ENCODE data around the gene SYTL2. TPM values are rescaled to one million over a fixed set of nuclear protein-coding genes. Genes with fewer than 3 reads are reported as not detected.

The SYTL2 gene
- total RNA-seq, 1 experiment from 2014 or later: 57.1 TPM

GRCh38 chr11:85664615-85665481 lies 146.1 kb downstream of the SYTL2 start, which contains the start of gene CREBZF:
CREBZF (minus strand) TSS chr11:85665129; CDS start chr11:85664875, 254 bp downstream.
- Histone ChIP-seq H3K4me1 (ENCODE audit: insufficient read depth, low read length) (peaks cover 23% of the 10 kb centered on the region), H3K4me3 (ENCODE audit: low read length) (peak within 1 kb of the TSS; percentile 98), H2AFZ (ENCODE audit: low read length) (peak within 1 kb of the TSS; percentile 79), H3K9ac (ENCODE audit: low read length) (peak within 1 kb of the TSS; percentile 99), H3K27me3 (ENCODE audit: low read length) (no peaks in the 10 kb centered on the region), H3K27ac (ENCODE audit: low read length) (peak within 1 kb of the TSS; percentile 91), H3K79me2 (ENCODE audit: low read length) (peaks cover 51% of the 10 kb centered on the region), H3K9me3 (ENCODE audit: low read length) (no peaks in the 10 kb centered on the region), H3K36me3 (ENCODE audit: low read depth, low read length) (peaks cover 34% of the 10 kb centered on the region), H4K20me1 (ENCODE audit: low read length) (peaks cover 41% of the 10 kb centered on the region), H3K9me2 (replicated peaks; ENCODE audit: low read length) (no peaks in the 10 kb centered on the region), H3K4me2 (ENCODE audit: low read length) (peak within 1 kb of the TSS; percentile 96), H3F3A (ENCODE audit: low read length, unreplicated experiment) (no peaks in the 10 kb centered on the region)
- ChIA-PET POLR2A (ENCODE audit: unreplicated experiment) (interaction anchor here (0.7 to 0.8 kb wide), 3 partner anchors 17 to 36 kb away, joined by 3 to 37 read pairs (median 5); partner anchors contain the start of genes TMEM126A and TMEM126B), CTCF (interaction anchor here (1.0 kb wide), 1 partner anchor 145 kb away, joined by 3 read pairs; no protein-coding TSS in a partner anchor)
- TF ChIP-seq EZH2 (IDR thresholded peaks at IDR 0.05; ENCODE audit: low read length, unreplicated experiment) (no peak), EZH2phosphoT487 (IDR thresholded peaks at IDR 0.05; ENCODE audit: borderline replicate concordance, low read length) (no peak), CTCF (conservative IDR thresholded peaks at IDR 0.05; ENCODE audit: low read depth, low read length) (no peak)
- TSS peak; percentile 35 for BruUV-seq (replicated peaks)
- intact Hi-C loops (cut with micrococcal nuclease): loop anchor here (1.0 to 10.0 kb wide), 4 partner anchors 37 to 580 kb away; partner anchors contain the start of genes EED and TMEM126B
- peak; percentile 89 for ATAC-seq
- DNase-seq: peak; percentile 98

- TF ChIP-seq EZH2 (IDR thresholded peaks at IDR 0.05; ENCODE audit: low read length, unreplicated experiment) (no peak), EZH2phosphoT487 (IDR thresholded peaks at IDR 0.05; ENCODE audit: borderline replicate concordance, low read length) (no peak), CTCF (conservative IDR thresholded peaks at IDR 0.05; ENCODE audit: low read depth, low read length) (peak; percentile 63)
- Histone ChIP-seq H3K27ac (ENCODE audit: low read length) (peak overlapping the region; percentile 91), H2AFZ (ENCODE audit: low read length) (peak overlapping the region; percentile 79; the same call in 1 of the 2 replicates), H4K20me1 (ENCODE audit: low read length) (peaks cover 49% of the 10 kb centered on the region), H3K27me3 (ENCODE audit: low read length) (no peaks in the 10 kb centered on the region), H3F3A (ENCODE audit: low read length, unreplicated experiment) (no peaks in the 10 kb centered on the region), H3K9ac (ENCODE audit: low read length) (peak overlapping the region; percentile 99), H3K4me3 (ENCODE audit: low read length) (peak overlapping the region; percentile 98), H3K79me2 (ENCODE audit: low read length) (peaks cover 60% of the 10 kb centered on the region), H3K4me1 (ENCODE audit: insufficient read depth, low read length) (peaks cover 32% of the 10 kb centered on the region), H3K9me3 (ENCODE audit: low read length) (no peaks in the 10 kb centered on the region), H3K36me3 (ENCODE audit: low read depth, low read length) (peaks cover 42% of the 10 kb centered on the region), H3K4me2 (ENCODE audit: low read length) (peak overlapping the region; percentile 96), H3K9me2 (replicated peaks; ENCODE audit: low read length) (no peaks in the 10 kb centered on the region)
- ATAC-seq (peak; percentile 55), DNase-seq (peak; percentile 78)
- CTCF ChIA-PET: no interaction called here
- no TSS peak for BruUV-seq (replicated peaks)
- intact Hi-C loops (cut with micrococcal nuclease): loop anchor here (1.0 to 10.0 kb wide), 4 partner anchors 36 to 581 kb away; partner anchors contain the start of genes EED and TMEM126B
- POLR2A ChIA-PET (ENCODE audit: unreplicated experiment): interaction anchor here (0.5 to 0.8 kb wide), 3 partner anchors 16 to 410 kb away, joined by 3 to 37 read pairs (median 3); partner anchors contain the start of genes TMEM126A and TMEM126B
Measured at GRCh38 chr11:85663753-85664614, 147.0 kb downstream of the SYTL2 start.

Measured in PC-3 (cell line).